IMR-90 (cell line): ENCODE data around the gene CLHC1. TPM values are rescaled to one million over a fixed set of nuclear protein-coding genes. Genes with fewer than 3 reads are reported as not detected.

Source experiments
- ATAC-seq: fragments of 200-7000 bp; cut with Tn5 transposase; 2 replicates; pipeline ENCODE4 v1.9.1; 2020; ENCODE audit warnings: low read depth, mild to moderate bottlenecking, moderate library complexity
- BruUV-seq: library from RNA; stranded (reverse); fragments of 400-500 nt; replicated peaks from 2 replicates; lab custom pipeline; 2021; lab: Mats Ljungman, UMichigan
- CTCF ChIA-PET: fragments of 300-600 bp; formaldehyde crosslinking; extraction: SDS; loops from one replicate; lab custom pipeline; 2021; ENCODE audit warnings: antibody characterized with exemption; lab: Yijun Ruan, JAX
- POLR2A ChIA-PET: fragments of 300-600 bp; sonication (Branson Sonifier 250); formaldehyde crosslinking; loops from one replicate; lab custom pipeline; 2022; ENCODE audit warnings: antibody characterized with exemption; ENCODE audit not compliant: unreplicated experiment; lab: Charles Lee
- DNase-seq: peaks from one replicate; pipeline ENCODE4 v3.0.0; 2013
- H2AFZ ChIP-seq: replicated peaks from 2 replicates; pipeline ENCODE3; 2013; ENCODE audit warnings: low read length, mild to moderate bottlenecking; ENCODE audit not compliant: poor library complexity
- H2AK5ac ChIP-seq: 2 replicates; pipeline ENCODE4 v1.6.1; 2013; ENCODE audit warnings: low read depth, low read length, inconsistent platforms
- H2AK9ac ChIP-seq: replicated peaks from 2 replicates; pipeline ENCODE3; 2013; ENCODE audit warnings: mild to moderate bottlenecking, low read depth, low read length, moderate library complexity; ENCODE audit not compliant: poor library complexity
- H2BK120ac ChIP-seq: 2 replicates; pipeline ENCODE4 v1.6.1; 2013; ENCODE audit warnings: low read depth, low read length, inconsistent platforms
- H2BK15ac ChIP-seq: 3 replicates; pipeline ENCODE4 v1.6.1; 2013; ENCODE audit warnings: low read depth, low read length, inconsistent platforms
- H2BK20ac ChIP-seq: 2 replicates; pipeline ENCODE4 v1.6.1; 2013; ENCODE audit warnings: low read depth, mild to moderate bottlenecking, inconsistent platforms, low read length, moderate library complexity
- H2BK5ac ChIP-seq: 2 replicates; pipeline ENCODE4 v1.6.1; 2013; ENCODE audit warnings: mild to moderate bottlenecking, low read depth, low read length, inconsistent platforms; ENCODE audit not compliant: poor library complexity, severe bottlenecking
- H3K14ac ChIP-seq: replicated peaks from 2 replicates; pipeline ENCODE4 v1.6.1; 2013; ENCODE audit warnings: low read depth, low read length, inconsistent platforms
- H3K18ac ChIP-seq: 2 replicates; pipeline ENCODE4 v1.6.1; 2013; ENCODE audit warnings: low read depth, low read length, control low read depth
- H3K23ac ChIP-seq: 2 replicates; pipeline ENCODE4 v1.6.1; 2013; ENCODE audit warnings: low read depth, low read length, inconsistent platforms
- H3K27ac ChIP-seq: 2 replicates; pipeline ENCODE4 v1.5.1; 2013; ENCODE audit warnings: mild to moderate bottlenecking, control low read depth, low read length; ENCODE audit not compliant: insufficient read depth
- H3K27me3 ChIP-seq: 2 replicates; pipeline ENCODE4 v1.6.1; 2013; ENCODE audit warnings: low read length; ENCODE audit not compliant: control insufficient read depth, insufficient read depth
- H3K36me3 ChIP-seq: 2 replicates; pipeline ENCODE4 v1.6.1; 2013; ENCODE audit warnings: low read length, mixed read lengths; ENCODE audit not compliant: control insufficient read depth, insufficient read depth
- H3K4ac ChIP-seq: 2 replicates; pipeline ENCODE4 v1.6.1; 2013; ENCODE audit warnings: low read depth, low read length, inconsistent platforms
- H3K4me1 ChIP-seq: 2 replicates; pipeline ENCODE4 v1.6.1; 2013; ENCODE audit warnings: low read length, mixed read lengths; ENCODE audit not compliant: control insufficient read depth, insufficient read depth
- H3K4me2 ChIP-seq: 2 replicates; pipeline ENCODE4 v1.6.1; 2013; ENCODE audit warnings: low read depth, mild to moderate bottlenecking, control low read depth, low read length, moderate library complexity
- H3K4me3 ChIP-seq: 2 replicates; pipeline ENCODE4 v1.5.1; 2013; ENCODE audit warnings: low read depth, mild to moderate bottlenecking, control low read depth, low read length, moderate library complexity; ENCODE audit not compliant: insufficient read depth
- H3K56ac ChIP-seq: 2 replicates; pipeline ENCODE4 v1.6.1; 2013; ENCODE audit warnings: low read length, inconsistent platforms; ENCODE audit not compliant: insufficient read depth; ENCODE audit errors: extremely low read depth
- H3K79me1 ChIP-seq, 2 experiments: 2 replicates each; pipeline ENCODE4 v1.6.1; 2013; ENCODE audit warnings: low read length in 2 of 2, inconsistent platforms in 1 of 2, low read depth in 1 of 2
- H3K9ac ChIP-seq: 2 replicates; pipeline ENCODE4 v1.6.1; 2013; ENCODE audit warnings: low read depth, low read length, control low read depth
- H3K9me1 ChIP-seq: 2 replicates; pipeline ENCODE4 v1.6.1; 2013; ENCODE audit warnings: low read length, inconsistent platforms; ENCODE audit not compliant: insufficient read depth
- H3K9me3 ChIP-seq: 2 replicates; pipeline ENCODE4 v1.6.1; 2013; ENCODE audit warnings: low read length; ENCODE audit not compliant: control insufficient read depth, insufficient read depth
- H4K20me1 ChIP-seq: 2 replicates; pipeline ENCODE4 v1.6.1; 2013; ENCODE audit warnings: low read length, inconsistent platforms; ENCODE audit not compliant: insufficient read depth
- H4K5ac ChIP-seq: 2 replicates; pipeline ENCODE4 v1.6.1; 2013; ENCODE audit warnings: mild to moderate bottlenecking, low read depth, low read length, control low read depth
- H4K8ac ChIP-seq, 2 experiments: 2 replicates each; pipeline ENCODE4 v1.6.1; 2013; ENCODE audit warnings: low read depth in 2 of 2, low read length in 2 of 2, control low read depth in 1 of 2, inconsistent platforms in 1 of 2
- H4K91ac ChIP-seq: 2 replicates; pipeline ENCODE4 v1.6.1; 2013; ENCODE audit warnings: low read depth, low read length, inconsistent platforms; ENCODE audit not compliant: insufficient read depth
- BHLHE40 ChIP-seq: fragments of 150-350 bp; IDR thresholded peaks from 2 replicates; pipeline ENCODE4 v1.6.1; 2016; ENCODE audit warnings: mild to moderate bottlenecking, low read depth, low read length
- CEBPB ChIP-seq: IDR thresholded peaks from 2 replicates; pipeline ENCODE4 v1.6.1; 2012; ENCODE audit warnings: low read depth, low read length, improper control_type of control experiment
- MAFK ChIP-seq: IDR thresholded peaks from 2 replicates; pipeline ENCODE4 v1.6.1; 2012; ENCODE audit warnings: low read depth, low read length, improper control_type of control experiment
- MAZ ChIP-seq: IDR thresholded peaks from 2 replicates; pipeline ENCODE4 v1.6.1; 2012; ENCODE audit warnings: low read depth, mild to moderate bottlenecking, low read length, improper control_type of control experiment, moderate library complexity, borderline replicate concordance
- MXI1 ChIP-seq: IDR thresholded peaks from 2 replicates; pipeline ENCODE4 v1.6.1; 2012; ENCODE audit warnings: low read depth, mild to moderate bottlenecking, low read length, moderate library complexity, borderline replicate concordance
- NFE2L2 ChIP-seq: fragments of 150-350 bp; IDR thresholded peaks from 2 replicates; pipeline ENCODE4 v1.6.1; 2016; ENCODE audit warnings: low read depth, mild to moderate bottlenecking, low read length
- POLR2A ChIP-seq: IDR thresholded peaks from 2 replicates; pipeline ENCODE4 v1.6.1; 2012; ENCODE audit warnings: mild to moderate bottlenecking, low read depth, low read length
- SMC3 ChIP-seq: fragments of 150-350 bp; IDR thresholded peaks from 2 replicates; pipeline ENCODE4 v1.6.1; 2016; ENCODE audit warnings: low read depth, mild to moderate bottlenecking, antibody characterized with exemption, low read length, moderate library complexity
- WGBS, 2 experiments: methylation state at CpG; one replicate each; pipeline versions ENCODE4 v1.1.5 to v1.1.7; 2013; ENCODE audit warnings: missing lambda C conversion rate in 2 of 2; ENCODE audit not compliant: insufficient read length in 1 of 2; ENCODE audit errors: extremely low coverage in 2 of 2; 5-methylcytosine and 5-hydroxymethylcytosine counted together
- dilution Hi-C: fragments of 300-500 bp; cut with HindIII; formaldehyde crosslinking; loops from one replicate; pipeline ENCODE4 v1.14.3; 2018; ENCODE audit warnings: low sequenced_read_pairs; ENCODE audit not compliant: unreplicated experiment
- in situ Hi-C: fragments of 300-500 bp; cut with MboI; formaldehyde crosslinking; loops from 3 replicates; pipeline ENCODE4 v1.14.3; 2019; ENCODE audit warnings: low sequenced_read_pairs, inconsistent platforms, mixed read lengths
- intact Hi-C: fragments of 100-400 bp; cut with micrococcal nuclease; formaldehyde crosslinking; loops from 2 replicates; pipeline ENCODE4 v1.10.0; 2022
- polyA plus RNA-seq, 3 experiments: library from polyadenylated mRNA; depleted of rRNA; stranded (reverse); fragments of >200 nt; gene quantifications; 2 replicates each; pipeline ENCODE4 v1.2.3, GENCODE V29; 2012; ENCODE audit warnings: low replicate concordance in 1 of 3
- total RNA-seq: library from RNA; depleted of rRNA; stranded (reverse); fragments of >200 nt; gene quantifications from 2 replicates; pipeline ENCODE4 v1.2.3, GENCODE V29; 2012
- TF ChIP-seq, protein P1 (sequence below): fragments of 150-350 bp; IDR thresholded peaks from 2 replicates; pipeline ENCODE4 v1.6.1; 2016; ENCODE audit warnings: low read depth, mild to moderate bottlenecking, low read length, moderate library complexity, borderline replicate concordance
- TF ChIP-seq, protein P2 (sequence below): conservative IDR thresholded peaks from 2 replicates; pipeline ENCODE4 v1.5.1; 2012; ENCODE audit warnings: mild to moderate bottlenecking, low read depth, low read length, improper control_type of control experiment

CLHC1 gene
- total and polyA plus RNA-seq, 2 of the 4 experiments (the other 2 are of a cell fraction), result 2.3 to 5.3 TPM

DNA sequence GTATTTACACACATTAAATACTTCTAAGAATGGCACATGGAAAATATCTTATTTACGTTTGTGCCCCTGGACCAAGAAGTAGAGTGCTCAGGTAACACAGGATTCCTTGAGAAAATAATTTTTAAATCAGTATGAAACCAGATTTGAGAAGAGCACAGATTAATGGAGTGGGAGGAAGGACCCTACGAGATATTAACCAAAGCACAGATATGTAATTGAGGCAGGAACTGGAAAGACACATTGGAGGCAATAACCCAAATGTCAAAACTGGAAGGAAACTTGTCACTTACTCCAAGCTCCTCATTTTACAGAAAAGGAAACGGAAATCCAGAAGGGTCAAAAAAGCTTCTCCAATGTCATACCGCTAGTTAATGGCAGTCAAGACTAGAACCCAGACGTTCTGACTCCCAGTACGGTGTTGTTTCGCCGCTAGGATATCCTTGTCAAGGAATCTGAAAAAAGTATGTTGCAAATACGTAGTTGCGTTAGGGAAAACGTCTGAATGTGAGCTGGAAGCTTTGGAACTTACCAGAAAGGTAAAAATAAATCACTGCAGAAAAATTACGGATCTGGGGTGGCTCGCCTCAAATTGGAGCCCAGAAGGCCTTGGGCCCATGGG, 36.3 kb upstream of the CLHC1 start:
- in situ Hi-C loops (no loop called here), dilution Hi-C loops (no loop called here), intact Hi-C loops (no loop called here)
- ChIA-PET POLR2A (no interaction called here), CTCF (no interaction called here)
- 13% methylated on average over 11 of the region's 13 CpGs; no CpG with 5 or more reads in 1 of the 2 experiments for WGBS, 2 experiments
- Histone ChIP-seq H3K79me1 (peaks cover 8 to 14% of the 10 kb centered on the region in 2 experiments; a peak in 2 of 4 replicates), H3K56ac (peak overlapping the region; percentile 91), H2AK5ac (peak overlapping the region; percentile 81), H3K4me3 (peak overlapping the region; percentile 74), H3K9me1 (no peaks in the 10 kb centered on the region), H2AFZ (peak overlapping the region; percentile 97), H2AK9ac (no peak overlapping the region), H3K27me3 (no peaks in the 10 kb centered on the region), H4K8ac (peak overlapping the region; percentile 96 to 98), H2BK20ac (no peak overlapping the region), H3K4me1 (no peaks in the 10 kb centered on the region; the same call in 1 of the 2 replicates), H3K18ac (no peak overlapping the region), H3K9me3 (no peaks in the 10 kb centered on the region), H3K14ac (peak overlapping the region; percentile 98), H3K4me2 (peak overlapping the region; percentile 96), H4K91ac (peak overlapping the region; percentile 77), H3K4ac (peak overlapping the region; percentile 94), H2BK15ac (no peak overlapping the region), H3K23ac (peak overlapping the region; percentile 73; the same call in 1 of the 2 replicates), H3K9ac (peak overlapping the region; percentile 97), H2BK5ac (peak overlapping the region; percentile 80), H3K36me3 (peaks cover 6% of the 10 kb centered on the region), H3K27ac (peak overlapping the region; percentile 85), H2BK120ac (no peak overlapping the region), H4K5ac (peak overlapping the region; percentile 96), H4K20me1 (no peaks in the 10 kb centered on the region)
- no peak for TF ChIP-seq NFE2L2
- TF ChIP-seq CEBPB, result no peak
- TF ChIP-seq MAZ, result no peak
- TF ChIP-seq SMC3, result no peak
- TF ChIP-seq, protein P1, sequence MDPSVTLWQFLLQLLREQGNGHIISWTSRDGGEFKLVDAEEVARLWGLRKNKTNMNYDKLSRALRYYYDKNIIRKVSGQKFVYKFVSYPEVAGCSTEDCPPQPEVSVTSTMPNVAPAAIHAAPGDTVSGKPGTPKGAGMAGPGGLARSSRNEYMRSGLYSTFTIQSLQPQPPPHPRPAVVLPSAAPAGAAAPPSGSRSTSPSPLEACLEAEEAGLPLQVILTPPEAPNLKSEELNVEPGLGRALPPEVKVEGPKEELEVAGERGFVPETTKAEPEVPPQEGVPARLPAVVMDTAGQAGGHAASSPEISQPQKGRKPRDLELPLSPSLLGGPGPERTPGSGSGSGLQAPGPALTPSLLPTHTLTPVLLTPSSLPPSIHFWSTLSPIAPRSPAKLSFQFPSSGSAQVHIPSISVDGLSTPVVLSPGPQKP, result no peak
- TF ChIP-seq POLR2A, result no peak
- no peak for TF ChIP-seq MXI1
- TF ChIP-seq, protein P2, sequence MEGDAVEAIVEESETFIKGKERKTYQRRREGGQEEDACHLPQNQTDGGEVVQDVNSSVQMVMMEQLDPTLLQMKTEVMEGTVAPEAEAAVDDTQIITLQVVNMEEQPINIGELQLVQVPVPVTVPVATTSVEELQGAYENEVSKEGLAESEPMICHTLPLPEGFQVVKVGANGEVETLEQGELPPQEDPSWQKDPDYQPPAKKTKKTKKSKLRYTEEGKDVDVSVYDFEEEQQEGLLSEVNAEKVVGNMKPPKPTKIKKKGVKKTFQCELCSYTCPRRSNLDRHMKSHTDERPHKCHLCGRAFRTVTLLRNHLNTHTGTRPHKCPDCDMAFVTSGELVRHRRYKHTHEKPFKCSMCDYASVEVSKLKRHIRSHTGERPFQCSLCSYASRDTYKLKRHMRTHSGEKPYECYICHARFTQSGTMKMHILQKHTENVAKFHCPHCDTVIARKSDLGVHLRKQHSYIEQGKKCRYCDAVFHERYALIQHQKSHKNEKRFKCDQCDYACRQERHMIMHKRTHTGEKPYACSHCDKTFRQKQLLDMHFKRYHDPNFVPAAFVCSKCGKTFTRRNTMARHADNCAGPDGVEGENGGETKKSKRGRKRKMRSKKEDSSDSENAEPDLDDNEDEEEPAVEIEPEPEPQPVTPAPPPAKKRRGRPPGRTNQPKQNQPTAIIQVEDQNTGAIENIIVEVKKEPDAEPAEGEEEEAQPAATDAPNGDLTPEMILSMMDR, result no peak
- no peak for TF ChIP-seq MAFK
- no peak for TF ChIP-seq BHLHE40
- BruUV-seq, result TSS peak; percentile 89
- DNase-seq, result no peak
- no peak for ATAC-seq
